K562 (cell line): Measurements from ENCODE around the gene HADHA. TPM values are rescaled to one million over a fixed set of nuclear protein-coding genes. Genes with fewer than 3 reads are reported as not detected.

Source experiments
- ATAC-seq: fragments of 200-7000 bp; cut with Tn5 transposase; 3 replicates; pipeline ENCODE4 v1.9.1; 2020; ENCODE audit warnings: moderate library complexity
- BruUV-seq: library from RNA; stranded (reverse); fragments of 400-500 nt; replicated peaks from 2 replicates; lab custom pipeline; 2021; lab: Mats Ljungman, UMichigan
- CTCF ChIA-PET: fragments of 300-600 bp; formaldehyde crosslinking; extraction: SDS; loops from one replicate; lab custom pipeline; 2021; ENCODE audit warnings: low intra/inter-chr PET ratio; lab: Yijun Ruan, JAX
- POLR2A ChIA-PET: fragments of 300-600, 350-650 bp; sonication (Branson Sonifier 250); formaldehyde crosslinking; extraction: SDS; loops from one replicate; lab custom pipeline; 2021; ENCODE audit warnings: antibody characterized with exemption, inconsistent platforms; lab: Yijun Ruan, JAX
- DNase-seq, 4 experiments: peaks; one replicate each; pipeline versions ENCODE4 v3.0.0 to v3.0.0-alpha.2; 2011 to 2018; ENCODE audit warnings: low spot score in 3 of 4, mixed read lengths in 3 of 4; ENCODE audit errors: extremely low read depth in 1 of 4
- FAIRE-seq: peaks from 2 replicates; lab custom pipeline; 2011; peaks lifted over from hg19 to GRCh38; lab: Jason Lieb, UNC
- H2AFZ ChIP-seq: 2 replicates; pipeline ENCODE4 v1.6.0; 2011; ENCODE audit warnings: low read depth, low read length, control low read depth, inconsistent platforms
- H3K27ac ChIP-seq: fragments of 200-600 bp; 3 replicates; pipeline ENCODE4 v1.8.0; 2011; ENCODE audit warnings: low read depth, mild to moderate bottlenecking, control low read depth, inconsistent platforms, low read length, moderate library complexity, mixed read lengths; ENCODE audit errors: extremely low read depth
- H3K27me3 ChIP-seq, 2 experiments: fragments of 300-600 bp in 1 of 2; 2 replicates in 1 of 2; 3 replicates in 1 of 2; pipeline versions ENCODE4 v1.6.0 to v1.8.0; 2011; ENCODE audit warnings: inconsistent platforms in 2 of 2, low read length in 2 of 2, mild to moderate bottlenecking in 1 of 2, mixed read lengths in 1 of 2, moderate library complexity in 1 of 2; ENCODE audit not compliant: control insufficient read depth in 2 of 2, insufficient read depth in 2 of 2
- H3K36me3 ChIP-seq: fragments of 300-600 bp; 3 replicates; pipeline ENCODE4 v1.8.0; 2011; ENCODE audit warnings: mild to moderate bottlenecking, low read length, inconsistent platforms; ENCODE audit not compliant: control insufficient read depth, insufficient read depth
- H3K4me1 ChIP-seq, 2 experiments: fragments of 200-600 bp in 1 of 2; replicated peaks in 1 of 2; 2 replicates in 1 of 2; 3 replicates in 1 of 2; pipeline versions ENCODE4 v1.5.1 to v1.8.0; 2011; ENCODE audit warnings: inconsistent platforms in 2 of 2, low read length in 2 of 2, mild to moderate bottlenecking in 1 of 2, mixed read lengths in 1 of 2, moderate library complexity in 1 of 2; ENCODE audit not compliant: control insufficient read depth in 2 of 2, insufficient read depth in 2 of 2
- H3K4me2 ChIP-seq: 2 replicates; pipeline ENCODE4 v1.6.1; 2011; ENCODE audit warnings: low read length, control low read depth, inconsistent platforms, mixed read lengths; ENCODE audit not compliant: insufficient read depth
- H3K4me3 ChIP-seq: fragments of 200-600 bp; sonication (generic), shearing (Covaris generic); 2 replicates; pipeline ENCODE4 v1.5.1; 2016; ENCODE audit warnings: control low read depth, inconsistent platforms
- H3K79me2 ChIP-seq: fragments of 200-600 bp; 3 replicates; pipeline ENCODE4 v1.8.0; 2011; ENCODE audit warnings: low read length, inconsistent platforms; ENCODE audit not compliant: control insufficient read depth, insufficient read depth
- H3K9ac ChIP-seq, 2 experiments: 2 replicates each; pipeline versions ENCODE4 v1.6.0 to v1.6.1; 2011; ENCODE audit warnings: low read depth in 2 of 2, low read length in 2 of 2, control low read depth in 1 of 2, inconsistent platforms in 1 of 2, mild to moderate bottlenecking in 1 of 2, mixed read lengths in 1 of 2; ENCODE audit not compliant: insufficient read depth in 1 of 2
- H3K9me1 ChIP-seq: one replicate; pipeline ENCODE4 v1.6.0; 2011; ENCODE audit warnings: inconsistent platforms, mild to moderate bottlenecking, low read length, moderate library complexity; ENCODE audit not compliant: control insufficient read depth, insufficient read depth
- H3K9me3 ChIP-seq: replicated peaks from 2 replicates; pipeline ENCODE4 v1.5.1; 2011; ENCODE audit warnings: low read depth, low read length, inconsistent platforms; ENCODE audit not compliant: control insufficient read depth, insufficient read depth
- H4K20me1 ChIP-seq: replicated peaks from 2 replicates; pipeline ENCODE4 v1.6.1; 2011; ENCODE audit warnings: low read length, inconsistent platforms, mixed read lengths; ENCODE audit not compliant: control insufficient read depth, insufficient read depth
- BCOR ChIP-seq: fragments of 450-650 bp; IDR thresholded peaks from 2 replicates; pipeline ENCODE4 v1.6.1; 2016
- CREB1 ChIP-seq, 2 experiments: sonication (generic) in 1 of 2; formaldehyde crosslinking in 1 of 2; IDR thresholded peaks; 2 replicates each; pipeline versions ENCODE4 v1.6.1 to v1.8.0; 2012 to 2022; ENCODE audit warnings: inconsistent platforms in 1 of 2, mild to moderate bottlenecking in 1 of 2, missing genetic modification reagents in 1 of 2, moderate library complexity in 1 of 2
- FOXK2 ChIP-seq, 2 experiments: fragments of 450-650 bp; IDR thresholded peaks in 1 of 2; conservative IDR thresholded peaks in 1 of 2; 2 replicates each; pipeline ENCODE4 v1.6.1; 2016; ENCODE audit warnings: low read depth in 2 of 2, mild to moderate bottlenecking in 1 of 2
- MTA2 ChIP-seq: fragments of 450-650 bp; IDR thresholded peaks from 2 replicates; pipeline ENCODE4 v1.6.1; 2016; ENCODE audit warnings: low read depth
- MXI1 ChIP-seq: IDR thresholded peaks from 2 replicates; pipeline ENCODE4 v1.6.1; 2011; ENCODE audit warnings: low read depth, mild to moderate bottlenecking, improper control_type of control experiment, low read length
- POLR2G ChIP-seq: fragments of 200-400 bp; formaldehyde crosslinking; IDR thresholded peaks from 2 replicates; pipeline ENCODE4 v1.6.1; 2017; ENCODE audit warnings: low read depth, mild to moderate bottlenecking, antibody characterized with exemption, low read length, moderate library complexity
- RBFOX2 ChIP-seq: fragments of 200-400 bp; formaldehyde crosslinking; IDR thresholded peaks from 2 replicates; pipeline ENCODE4 v1.6.1; 2017; ENCODE audit warnings: low read depth, mild to moderate bottlenecking, low read length, moderate library complexity
- RBM14 ChIP-seq: fragments of 200-400 bp; formaldehyde crosslinking; IDR thresholded peaks from 2 replicates; pipeline ENCODE4 v1.6.1; 2018; ENCODE audit warnings: low read depth, mild to moderate bottlenecking, low read length, moderate library complexity, borderline replicate concordance; ENCODE audit not compliant: insufficient read depth
- SP1 ChIP-seq: sonication (generic); formaldehyde crosslinking; IDR thresholded peaks from 2 replicates; pipeline ENCODE4 v1.8.1; 2022; ENCODE audit warnings: mild to moderate bottlenecking, missing genetic modification reagents
- XRCC4 ChIP-seq: IDR thresholded peaks from one replicate; pipeline ENCODE4 v1.6.1; 2011; ENCODE audit not compliant: insufficient read depth, insufficient read length; ENCODE audit errors: extremely low read depth
- ZNF134 ChIP-seq: fragments of 250-450 bp; sonication (Bioruptor Pico); conservative IDR thresholded peaks from 2 replicates; pipeline ENCODE4 v1.4.0; 2020
- ZNF354B ChIP-seq: fragments of 250-450 bp; sonication (Bioruptor Pico); IDR thresholded peaks from 2 replicates; pipeline ENCODE4 v1.4.0; 2020
- ZNF444 ChIP-seq: fragments of 250-450 bp; sonication (Bioruptor Pico); IDR thresholded peaks from 2 replicates; pipeline ENCODE4 v1.4.0; 2020; ENCODE audit warnings: mild to moderate bottlenecking, moderate library complexity
- ZNF561 ChIP-seq: fragments of 450-650 bp; formaldehyde crosslinking; conservative IDR thresholded peaks from 2 replicates; pipeline ENCODE4 v1.4.0; 2020; ENCODE audit warnings: mild to moderate bottlenecking, moderate library complexity
- ZNF699 ChIP-seq: fragments of 250-450 bp; sonication (Bioruptor Pico); IDR thresholded peaks from 2 replicates; pipeline ENCODE4 v1.8.0; 2021; ENCODE audit warnings: mild to moderate bottlenecking, moderate library complexity; ENCODE audit not compliant: insufficient replicate concordance
- WGBS: fragments of 100-300 bp; shearing (Covaris generic); methylation state at CpG from one replicate; pipeline ENCODE4 v1.1.6; 2016; ENCODE audit warnings: low coverage, mixed read lengths; ENCODE audit not compliant: insufficient coverage; ENCODE audit errors: missing lambda C conversion rate; 5-methylcytosine and 5-hydroxymethylcytosine counted together
- in situ Hi-C: fragments of 300-500 bp; cut with MboI; formaldehyde crosslinking; loops from 4 replicates; pipeline ENCODE4 v1.15.0; 2018; ENCODE audit warnings: inconsistent platforms, mixed read lengths
- intact Hi-C: fragments of 100-400 bp; cut with micrococcal nuclease; formaldehyde crosslinking; loops from 2 replicates; pipeline ENCODE4 v1.14.2; 2022
- polyA plus RNA-seq, 8 experiments: library from polyadenylated mRNA; depleted of rRNA in 4 of 8; stranded (reverse) in 5 of 8; unstranded in 3 of 8; fragments of >200 nt; fragmentation: Nextera tagmentation in 2 of 8; fragmentation: Illumina TruSeq in 1 of 8; extraction: Ambion mirVana in 2 of 8; extraction: Trizol in 1 of 8; gene quantifications; 2 replicates each; pipeline versions ENCODE4 v1.2.1 to v1.2.3, GENCODE V29; 2011 to 2014; ENCODE audit warnings: inconsistent platforms in 1 of 8, missing spikeins in 1 of 8
- total RNA-seq, 7 experiments: library from RNA; depleted of rRNA in 6 of 7; stranded (reverse); fragments of >200 nt in 6 of 7; fragmentation: Illumina TruSeq in 2 of 7; extraction: Trizol in 2 of 7; gene quantifications; 2 replicates each; pipeline versions ENCODE4 v1.2.1 to v1.2.3, GENCODE V29; 2011 to 2021; ENCODE audit warnings: low replicate concordance in 1 of 7
- TF ChIP-seq, protein P1 (sequence below): fragments of 250-450 bp; sonication (Bioruptor Pico); IDR thresholded peaks from 2 replicates; pipeline ENCODE4 v1.5.0; 2021
- TF ChIP-seq, protein P2 (sequence below): fragments of 450-650 bp; IDR thresholded peaks from 2 replicates; pipeline ENCODE4 v1.6.1; 2018; ENCODE audit not compliant: partially characterized antibody

Gene HADHA
- total and polyA plus RNA-seq, 9 of the 15 experiments (the other 6 are each of a cell fraction or from before 2014, with no cell fraction given): 145 to 326 (median 202) TPM

DNA sequence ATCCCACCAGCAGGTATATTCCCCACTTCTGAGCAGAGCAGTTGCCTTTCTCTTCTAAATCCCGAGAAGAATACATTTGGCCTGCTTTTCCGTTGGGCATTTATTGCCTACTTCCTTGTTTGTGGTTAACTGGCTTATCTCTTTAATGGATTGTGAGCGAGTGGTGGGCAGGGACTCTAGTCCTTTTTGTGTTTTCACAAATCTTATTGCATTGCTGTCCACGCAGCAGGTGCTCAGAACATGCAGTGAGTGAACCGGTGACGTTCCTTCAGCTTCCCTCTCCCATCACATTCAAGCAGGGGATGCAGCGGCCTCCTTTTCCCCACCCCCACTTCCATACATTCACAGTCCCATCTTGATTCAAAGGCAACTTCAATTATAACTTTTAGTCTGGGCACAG lies 100.4 kb downstream of the HADHA start (continued):
- TF ChIP-seq MXI1 (no peak), ZNF444 (CRISPR knock-in tag) (no peak), RBM14 (no peak), ZNF354B (CRISPR knock-in tag) (no peak), ZNF561 (CRISPR knock-in tag) (no peak), ZNF134 (no peak), XRCC4 (no peak), BCOR (no peak)

DNA sequence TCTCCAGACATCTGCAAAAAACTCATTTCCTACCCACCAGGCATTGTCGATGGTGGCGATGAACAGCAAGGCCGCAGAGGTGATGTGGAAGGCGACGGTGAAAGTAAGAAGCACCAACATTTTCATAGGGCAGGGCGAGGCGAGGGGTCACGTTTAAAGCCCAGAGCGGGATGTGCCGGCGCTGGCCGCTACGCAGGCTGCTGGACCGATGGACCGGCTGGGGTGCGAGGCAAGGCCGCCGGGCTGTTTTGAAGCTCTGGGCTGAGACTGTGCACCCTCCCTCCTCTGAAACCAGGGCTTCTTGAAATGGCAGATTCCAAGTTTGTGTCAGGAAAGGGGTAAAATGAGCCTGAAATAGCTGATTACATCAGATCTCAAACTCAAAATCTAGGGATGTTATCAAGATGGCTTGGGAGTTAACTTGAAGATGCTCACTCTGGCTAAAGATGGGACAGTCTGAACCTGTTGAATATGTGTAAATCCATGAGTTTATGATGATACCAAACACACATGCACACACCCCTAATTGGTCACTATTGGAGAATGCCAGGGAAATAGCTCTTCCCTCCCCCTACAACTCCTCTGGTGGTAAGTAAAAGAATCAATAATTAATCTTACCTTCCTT lies 103.2 kb downstream of the HADHA start:
- H3K4me1 ChIP-seq: peaks cover 5 to 13% of the 10 kb centered on the region in 2 experiments; a peak in 3 of 5 replicates
- DNase-seq: no peak
- no peaks in the 10 kb centered on the region for H3K79me2 ChIP-seq
- H4K20me1 ChIP-seq: no peaks in the 10 kb centered on the region
- H3K36me3 ChIP-seq: peaks cover 13% of the 10 kb centered on the region; the same call in 2 of the 3 replicates
- H3K27ac ChIP-seq: no peak overlapping the region
- in situ Hi-C loops (no loop called here), intact Hi-C loops (no loop called here)
- H3K4me2 ChIP-seq: no peak overlapping the region
- H2AFZ ChIP-seq: no peak overlapping the region
- BruUV-seq: no TSS peak
- no peaks in the 10 kb centered on the region for H3K9me3 ChIP-seq
- ATAC-seq: no peak
- ChIA-PET CTCF (interaction anchor here (0.9 kb wide), 1 partner anchor 290 kb away, joined by 3 read pairs; no protein-coding TSS in a partner anchor), POLR2A (interaction anchor here (0.9 kb wide), 1 partner anchor 101 kb away, joined by 3 read pairs; no protein-coding TSS in a partner anchor)
- 92% methylated on average over 18 of the region's 18 CpGs for WGBS
- no peak for FAIRE-seq
- no peak overlapping the region for H3K4me3 ChIP-seq
- H3K27me3 ChIP-seq: no peaks in the 10 kb centered on the region
- H3K9ac ChIP-seq: no peak overlapping the region
- H3K9me1 ChIP-seq: no peaks in the 10 kb centered on the region
- TF ChIP-seq MTA2 (no peak), FOXK2 (conservative IDR thresholded peaks at IDR 0.05 in 1 of 2, IDR thresholded peaks at IDR 0.05 in 1 of 2; ENCODE audit: low read depth in 2 of 2) (no peak), POLR2G (peak; percentile 66), SP1 (CRISPR knock-in tag) (no peak), ZNF699 (CRISPR knock-in tag) (no peak), CREB1 (IDR thresholded peaks at IDR 0.05) (no peak), CREB1 (CRISPR knock-in tag; IDR thresholded peaks at IDR 0.05) (no peak), RBFOX2 (no peak)
- TF ChIP-seq, protein P1, sequence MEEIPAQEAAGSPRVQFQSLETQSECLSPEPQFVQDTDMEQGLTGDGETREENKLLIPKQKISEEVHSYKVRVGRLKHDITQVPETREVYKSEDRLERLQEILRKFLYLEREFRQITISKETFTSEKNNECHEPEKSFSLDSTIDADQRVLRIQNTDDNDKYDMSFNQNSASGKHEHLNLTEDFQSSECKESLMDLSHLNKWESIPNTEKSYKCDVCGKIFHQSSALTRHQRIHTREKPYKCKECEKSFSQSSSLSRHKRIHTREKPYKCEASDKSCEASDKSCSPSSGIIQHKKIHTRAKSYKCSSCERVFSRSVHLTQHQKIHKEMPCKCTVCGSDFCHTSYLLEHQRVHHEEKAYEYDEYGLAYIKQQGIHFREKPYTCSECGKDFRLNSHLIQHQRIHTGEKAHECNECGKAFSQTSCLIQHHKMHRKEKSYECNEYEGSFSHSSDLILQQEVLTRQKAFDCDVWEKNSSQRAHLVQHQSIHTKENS (CRISPR knock-in tag): no peak
- TF ChIP-seq, protein P2, sequence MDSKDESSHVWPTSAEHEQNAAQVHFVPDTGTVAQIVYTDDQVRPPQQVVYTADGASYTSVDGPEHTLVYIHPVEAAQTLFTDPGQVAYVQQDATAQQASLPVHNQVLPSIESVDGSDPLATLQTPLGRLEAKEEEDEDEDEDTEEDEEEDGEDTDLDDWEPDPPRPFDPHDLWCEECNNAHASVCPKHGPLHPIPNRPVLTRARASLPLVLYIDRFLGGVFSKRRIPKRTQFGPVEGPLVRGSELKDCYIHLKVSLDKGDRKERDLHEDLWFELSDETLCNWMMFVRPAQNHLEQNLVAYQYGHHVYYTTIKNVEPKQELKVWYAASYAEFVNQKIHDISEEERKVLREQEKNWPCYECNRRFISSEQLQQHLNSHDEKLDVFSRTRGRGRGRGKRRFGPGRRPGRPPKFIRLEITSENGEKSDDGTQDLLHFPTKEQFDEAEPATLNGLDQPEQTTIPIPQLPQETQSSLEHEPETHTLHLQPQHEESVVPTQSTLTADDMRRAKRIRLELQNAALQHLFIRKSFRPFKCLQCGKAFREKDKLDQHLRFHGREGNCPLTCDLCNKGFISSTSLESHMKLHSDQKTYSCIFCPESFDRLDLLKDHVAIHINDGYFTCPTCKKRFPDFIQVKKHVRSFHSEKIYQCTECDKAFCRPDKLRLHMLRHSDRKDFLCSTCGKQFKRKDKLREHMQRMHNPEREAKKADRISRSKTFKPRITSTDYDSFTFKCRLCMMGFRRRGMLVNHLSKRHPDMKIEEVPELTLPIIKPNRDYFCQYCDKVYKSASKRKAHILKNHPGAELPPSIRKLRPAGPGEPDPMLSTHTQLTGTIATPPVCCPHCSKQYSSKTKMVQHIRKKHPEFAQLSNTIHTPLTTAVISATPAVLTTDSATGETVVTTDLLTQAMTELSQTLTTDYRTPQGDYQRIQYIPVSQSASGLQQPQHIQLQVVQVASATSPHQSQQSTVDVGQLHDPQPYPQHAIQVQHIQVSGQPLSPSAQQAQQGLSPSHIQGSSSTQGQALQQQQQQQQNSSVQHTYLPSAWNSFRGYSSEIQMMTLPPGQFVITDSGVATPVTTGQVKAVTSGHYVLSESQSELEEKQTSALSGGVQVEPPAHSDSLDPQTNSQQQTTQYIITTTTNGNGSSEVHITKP: peak; percentile 92
